ENCODE data around the gene FAM24A.
"Not testable (repeated sequence)": the region's sequence is repeated elsewhere in the genome, so short reads cannot be mapped to it uniquely, and the experiment has no call there.

- TF ChIP-seq CTCF (conservative IDR thresholded peaks at IDR 0.05 in 1 of 2, IDR thresholded peaks at IDR 0.05 in 1 of 2; ENCODE audit: low read depth in 1 of 2, low read length in 2 of 2); EZH2 (IDR thresholded peaks at IDR 0.05; ENCODE audit: low read length, missing control alignments): not testable (repeated sequence)
Measured at GRCh38 chr10:122903861-122904260, 6.5 kb upstream of the FAM24A start.

Data from fibroblast of lung (primary cell).